Neural progenitor cell (in vitro differentiated cells): ENCODE results near the gene DTD2.

Source experiments
- EZH2 ChIP-seq: fragments of 200-600 bp; sonication (generic); IDR thresholded peaks from 2 replicates; pipeline ENCODE4 v1.6.1; 2017; ENCODE audit warnings: antibody characterized with exemption, mild to moderate bottlenecking, moderate library complexity
- EZH2phosphoT487 ChIP-seq: fragments of 200-600 bp; sonication (generic); IDR thresholded peaks from 2 replicates; pipeline ENCODE4 v1.6.1; 2017; ENCODE audit warnings: antibody characterized with exemption
- TF ChIP-seq, protein P1 (sequence below): fragments of 200-600 bp; sonication (generic); IDR thresholded peaks from 2 replicates; pipeline ENCODE4 v1.5.1; 2017; ENCODE audit warnings: antibody characterized with exemption, mild to moderate bottlenecking

DNA sequence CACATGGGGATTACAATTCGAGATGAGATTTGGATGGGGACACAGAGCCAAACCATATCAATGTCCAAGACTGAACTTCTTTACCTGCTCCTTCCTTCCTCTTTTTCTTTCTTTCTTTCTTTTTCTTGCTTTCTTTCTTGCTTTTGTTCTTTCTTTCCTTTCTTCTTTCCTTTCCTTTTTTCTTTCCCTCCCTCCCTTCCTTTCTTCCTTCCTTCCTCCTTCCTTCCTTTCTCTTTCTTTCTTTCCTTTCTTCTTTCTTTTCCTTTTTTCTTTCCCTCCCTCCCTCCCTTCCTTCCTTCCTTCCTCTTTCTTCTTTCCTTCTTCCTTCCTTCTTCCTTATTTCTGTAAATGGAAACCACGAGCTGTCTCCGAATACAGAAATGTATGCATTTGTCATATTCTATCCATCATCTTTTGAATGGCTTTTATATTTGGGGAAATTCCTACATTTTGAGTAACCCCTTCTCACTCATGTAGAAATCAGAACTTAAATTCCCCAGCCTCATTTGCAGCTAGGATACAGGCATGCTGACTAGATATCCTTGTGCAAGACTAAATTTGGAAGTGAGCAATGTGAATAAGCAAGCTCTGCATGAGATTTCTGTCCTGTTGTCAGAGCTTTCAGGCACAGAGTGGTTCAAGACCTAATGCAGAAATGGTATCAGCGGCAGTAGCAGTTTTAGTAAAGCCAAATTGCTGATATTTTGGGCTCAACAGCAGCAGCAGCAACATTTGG is 19.0 kb upstream of the DTD2 start:
- TF ChIP-seq, protein P1, sequence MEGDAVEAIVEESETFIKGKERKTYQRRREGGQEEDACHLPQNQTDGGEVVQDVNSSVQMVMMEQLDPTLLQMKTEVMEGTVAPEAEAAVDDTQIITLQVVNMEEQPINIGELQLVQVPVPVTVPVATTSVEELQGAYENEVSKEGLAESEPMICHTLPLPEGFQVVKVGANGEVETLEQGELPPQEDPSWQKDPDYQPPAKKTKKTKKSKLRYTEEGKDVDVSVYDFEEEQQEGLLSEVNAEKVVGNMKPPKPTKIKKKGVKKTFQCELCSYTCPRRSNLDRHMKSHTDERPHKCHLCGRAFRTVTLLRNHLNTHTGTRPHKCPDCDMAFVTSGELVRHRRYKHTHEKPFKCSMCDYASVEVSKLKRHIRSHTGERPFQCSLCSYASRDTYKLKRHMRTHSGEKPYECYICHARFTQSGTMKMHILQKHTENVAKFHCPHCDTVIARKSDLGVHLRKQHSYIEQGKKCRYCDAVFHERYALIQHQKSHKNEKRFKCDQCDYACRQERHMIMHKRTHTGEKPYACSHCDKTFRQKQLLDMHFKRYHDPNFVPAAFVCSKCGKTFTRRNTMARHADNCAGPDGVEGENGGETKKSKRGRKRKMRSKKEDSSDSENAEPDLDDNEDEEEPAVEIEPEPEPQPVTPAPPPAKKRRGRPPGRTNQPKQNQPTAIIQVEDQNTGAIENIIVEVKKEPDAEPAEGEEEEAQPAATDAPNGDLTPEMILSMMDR, result no peak
- TF ChIP-seq EZH2 (no peak), EZH2phosphoT487 (no peak)
